Ammon's horn (tissue), 1 donor: ENCODE data around the gene MAOA.

ENCODE experiments used
- DNase-seq: peaks from one replicate; pipeline ENCODE4 v3.0.0-alpha.2; 2016; ENCODE audit warnings: low spot score

The MAOA gene

DNA sequence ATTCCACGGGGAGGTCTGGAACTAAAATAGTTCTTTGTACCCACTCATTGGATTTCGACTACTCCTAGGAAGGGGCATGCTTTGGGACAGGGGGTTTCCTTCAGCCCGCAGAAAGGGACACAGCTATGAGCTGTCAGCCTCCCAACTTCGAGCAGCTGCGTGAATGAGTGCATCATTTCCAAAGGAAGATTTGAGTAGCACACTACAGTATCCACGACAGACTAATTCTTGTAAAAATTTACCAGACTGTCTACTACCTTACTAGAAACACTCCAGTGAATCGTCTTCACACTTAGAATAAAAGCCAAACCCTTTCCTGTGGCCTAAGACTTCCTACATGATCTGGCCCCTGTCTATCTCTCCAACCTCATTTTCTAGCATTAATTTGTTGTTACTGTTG is 101.9 kb downstream of the MAOA start:
- DNase-seq, result no peak

DNA sequence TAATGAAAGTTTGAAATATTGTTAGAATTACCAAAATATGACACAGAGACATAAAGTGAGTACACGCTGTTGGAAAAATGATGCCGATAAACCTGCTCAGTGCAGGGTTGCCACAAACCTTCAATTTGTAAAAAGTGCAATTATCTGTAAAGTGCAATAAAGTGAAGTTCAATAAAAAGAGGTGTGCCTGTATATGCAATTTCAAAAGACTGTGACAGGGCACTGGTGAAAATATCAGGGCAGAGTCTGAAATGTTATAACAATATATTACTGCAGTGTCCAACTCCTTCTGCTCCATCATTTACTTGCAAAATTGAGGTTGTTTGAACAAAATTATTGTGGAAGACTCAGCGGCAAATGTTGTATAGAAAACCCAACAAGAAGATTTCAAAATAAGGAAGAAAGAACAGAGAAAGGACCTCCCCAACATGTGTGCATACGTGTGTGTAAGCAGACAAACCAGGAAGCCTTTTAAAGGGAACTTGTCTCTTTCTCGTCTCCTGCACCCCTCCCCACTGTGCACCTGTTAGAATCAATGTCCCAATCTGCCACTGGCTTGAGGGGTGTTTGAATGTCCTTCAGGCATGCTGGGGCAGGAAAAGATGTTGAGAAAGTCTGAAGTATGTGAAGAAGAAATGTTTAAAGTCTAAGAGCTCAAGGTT is 130.0 kb downstream of the MAOA start:
- no peak for DNase-seq
